GM20431 (cell line): Measurements from ENCODE around the gene AIFM2.

Experiments used
- in situ Hi-C: fragments of 300-500 bp; cut with MseI, MboI; formaldehyde crosslinking; loops from one replicate; pipeline ENCODE4 v1.15.0; 2020; ENCODE audit warnings: low sequenced_read_pairs; ENCODE audit not compliant: unreplicated experiment

The AIFM2 gene

GRCh38 chr10:70064486-70064885 is 68.1 kb downstream of the AIFM2 start:
- in situ Hi-C loops, result no loop called here

GRCh38 chr10:70063418-70064098 is 69.1 kb downstream of the AIFM2 start:
- in situ Hi-C loops, result no loop called here
